ENCODE results near the gene LARGE2.

The LARGE2 gene

DNA sequence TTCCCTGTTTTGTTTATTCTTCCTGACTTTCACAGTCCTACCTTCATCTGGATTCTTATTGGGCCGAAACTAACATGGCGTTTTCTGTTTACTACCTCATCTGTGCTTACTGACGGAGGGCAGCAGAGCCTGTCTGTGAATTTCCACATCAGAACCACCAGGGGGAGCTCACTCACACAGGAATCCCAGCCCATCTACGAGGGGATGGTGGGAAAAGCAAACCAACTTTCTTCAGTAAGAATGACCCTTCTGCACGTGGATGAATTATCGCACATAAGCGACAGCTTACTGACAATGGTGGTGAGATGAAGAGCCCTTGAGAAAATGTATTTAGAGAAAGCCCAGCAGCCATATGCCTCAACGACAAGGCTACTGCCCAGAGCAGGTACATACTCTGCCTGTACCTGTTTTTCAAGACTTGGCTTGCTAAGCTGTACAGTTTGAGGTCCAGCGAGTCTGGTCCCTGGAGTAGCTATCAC lies 42.5 kb downstream of the LARGE2 start:
- DNase-seq (ENCODE audit: low read depth), result peak; percentile 29

DNA sequence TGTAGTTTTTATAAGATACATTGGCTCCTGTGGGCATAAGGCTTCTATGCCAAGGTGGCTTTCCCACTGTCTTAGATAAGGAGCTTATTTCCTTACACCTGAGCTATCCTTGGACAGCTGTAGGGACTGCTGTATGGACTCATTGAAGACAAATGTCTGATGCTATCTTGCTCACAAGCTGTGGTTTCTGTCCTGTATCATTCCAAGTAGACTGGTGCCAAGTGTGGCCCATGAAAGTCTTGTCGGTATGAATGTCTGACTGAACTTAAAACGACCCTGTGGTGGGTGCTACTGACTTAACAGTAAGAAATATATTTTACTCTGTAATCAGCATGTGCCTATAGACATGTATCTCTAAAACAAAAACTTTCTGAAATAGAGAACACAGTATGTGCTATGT lies 45.0 kb downstream of the LARGE2 start:
- DNase-seq (ENCODE audit: low read depth), result no peak

DNA sequence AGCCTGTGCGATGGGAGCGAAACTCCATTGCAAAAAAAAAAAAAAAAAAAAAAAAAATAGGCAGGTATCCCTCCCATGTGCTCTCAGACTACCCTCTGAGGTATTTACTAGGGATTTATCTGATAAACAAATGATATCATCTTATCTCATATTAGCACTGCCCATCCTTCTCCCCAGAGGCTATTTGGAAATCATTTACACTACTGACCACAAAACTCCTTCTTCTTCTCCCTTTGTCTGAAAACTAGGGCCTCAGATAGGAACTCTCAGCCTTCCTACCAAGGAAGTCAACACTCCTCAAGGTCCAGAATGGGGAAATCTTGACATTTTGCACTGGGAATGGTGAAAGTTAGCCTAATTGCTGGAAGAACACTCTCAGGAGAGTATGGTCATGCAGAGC lies 46.4 kb downstream of the LARGE2 start:
- no peak for DNase-seq (ENCODE audit: low read depth)

DNA sequence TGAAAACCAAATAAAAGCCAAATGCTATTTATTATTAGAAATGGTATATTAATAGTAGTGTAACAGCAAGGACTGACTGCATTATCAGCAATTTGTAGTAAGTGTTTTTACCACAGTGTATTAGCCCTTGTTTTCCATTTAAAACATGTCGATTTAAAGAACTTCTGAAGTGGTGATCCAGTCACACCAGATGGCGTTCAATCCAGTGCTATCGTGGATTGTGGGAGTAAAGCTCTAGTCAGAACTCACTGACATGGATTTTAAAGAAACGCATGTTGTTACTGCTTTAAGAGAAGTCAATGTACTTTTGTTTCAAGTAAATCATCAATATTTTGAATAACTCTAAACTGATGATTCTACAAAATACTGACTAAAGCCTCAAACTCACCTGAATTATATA lies 51.1 kb downstream of the LARGE2 start:
- DNase-seq (ENCODE audit: low read depth), result no peak

DNA sequence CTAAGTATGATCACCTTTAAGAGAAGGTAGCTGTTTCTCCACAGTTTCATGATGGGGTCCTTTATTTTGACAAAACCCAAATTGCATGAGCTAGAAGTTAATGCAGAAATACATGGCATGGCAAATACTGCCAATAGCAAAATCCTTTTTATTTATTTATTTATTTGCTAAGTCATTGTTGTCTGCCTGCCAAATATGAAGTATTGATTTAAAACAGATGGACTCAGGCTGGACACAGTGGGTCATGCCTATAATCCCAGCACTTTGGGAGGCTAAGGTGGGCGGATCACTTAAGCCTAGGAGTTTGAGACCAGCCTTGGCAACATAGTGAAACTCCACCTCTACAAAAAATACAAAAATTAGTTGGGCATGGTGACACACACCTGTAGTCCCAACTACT lies 52.4 kb downstream of the LARGE2 start:
- DNase-seq (ENCODE audit: low read depth), result no peak

All from activated gamma-delta T cell treated with anti-CD3 and anti-CD28 coated beads, Interleukin-2, amount 50 U/mL, for 16 hours (primary cell).